IMR-90 (cell line): ENCODE results near the gene PMF1. TPM values are rescaled to one million over a fixed set of nuclear protein-coding genes. Genes with fewer than 3 reads are reported as not detected.

ENCODE experiments used
- SMC3 ChIP-seq: fragments of 150-350 bp; IDR thresholded peaks from 2 replicates; pipeline ENCODE4 v1.6.1; 2016; ENCODE audit warnings: low read depth, mild to moderate bottlenecking, antibody characterized with exemption, low read length, moderate library complexity
- polyA plus RNA-seq, 3 experiments: library from polyadenylated mRNA; depleted of rRNA; stranded (reverse); fragments of >200 nt; gene quantifications; 2 replicates each; pipeline ENCODE4 v1.2.3, GENCODE V29; 2012; ENCODE audit warnings: low replicate concordance in 1 of 3
- total RNA-seq: library from RNA; depleted of rRNA; stranded (reverse); fragments of >200 nt; gene quantifications from 2 replicates; pipeline ENCODE4 v1.2.3, GENCODE V29; 2012
- TF ChIP-seq, protein P1 (sequence below): conservative IDR thresholded peaks from 2 replicates; pipeline ENCODE4 v1.5.1; 2012; ENCODE audit warnings: mild to moderate bottlenecking, low read depth, low read length, improper control_type of control experiment

Gene PMF1
- total and polyA plus RNA-seq, 2 of the 4 experiments (the other 2 are of a cell fraction) = 54.8 to 73.4 TPM

DNA sequence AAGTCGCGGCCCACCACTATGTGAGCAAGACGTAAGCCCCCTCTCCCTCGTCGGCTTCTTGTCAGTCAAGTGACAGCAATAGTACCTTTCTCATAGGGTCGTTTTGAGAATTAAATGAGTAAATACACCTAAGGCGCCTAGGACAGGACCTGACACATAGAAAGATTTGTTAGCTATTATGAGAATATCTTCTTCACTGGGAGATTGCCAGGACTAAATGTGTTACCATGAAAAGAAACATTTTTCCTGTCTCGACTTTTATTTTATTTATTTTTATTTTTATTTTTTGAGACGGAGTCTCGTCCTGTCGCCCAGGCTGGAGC is 798 bp downstream of the PMF1 start (continued):
- TF ChIP-seq, protein P1, sequence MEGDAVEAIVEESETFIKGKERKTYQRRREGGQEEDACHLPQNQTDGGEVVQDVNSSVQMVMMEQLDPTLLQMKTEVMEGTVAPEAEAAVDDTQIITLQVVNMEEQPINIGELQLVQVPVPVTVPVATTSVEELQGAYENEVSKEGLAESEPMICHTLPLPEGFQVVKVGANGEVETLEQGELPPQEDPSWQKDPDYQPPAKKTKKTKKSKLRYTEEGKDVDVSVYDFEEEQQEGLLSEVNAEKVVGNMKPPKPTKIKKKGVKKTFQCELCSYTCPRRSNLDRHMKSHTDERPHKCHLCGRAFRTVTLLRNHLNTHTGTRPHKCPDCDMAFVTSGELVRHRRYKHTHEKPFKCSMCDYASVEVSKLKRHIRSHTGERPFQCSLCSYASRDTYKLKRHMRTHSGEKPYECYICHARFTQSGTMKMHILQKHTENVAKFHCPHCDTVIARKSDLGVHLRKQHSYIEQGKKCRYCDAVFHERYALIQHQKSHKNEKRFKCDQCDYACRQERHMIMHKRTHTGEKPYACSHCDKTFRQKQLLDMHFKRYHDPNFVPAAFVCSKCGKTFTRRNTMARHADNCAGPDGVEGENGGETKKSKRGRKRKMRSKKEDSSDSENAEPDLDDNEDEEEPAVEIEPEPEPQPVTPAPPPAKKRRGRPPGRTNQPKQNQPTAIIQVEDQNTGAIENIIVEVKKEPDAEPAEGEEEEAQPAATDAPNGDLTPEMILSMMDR = no peak
- TF ChIP-seq SMC3 = no peak
